HG03045 (cell line): ENCODE results near the gene OR56A5.

Experiments used
- ATAC-seq: cut with Tn5 transposase; IDR thresholded peaks from one replicate; pipeline ENCODE4 v1.9.1; 2021; ENCODE audit warnings: mild to moderate bottlenecking, moderate library complexity; ENCODE audit not compliant: unreplicated experiment

The OR56A5 gene

DNA sequence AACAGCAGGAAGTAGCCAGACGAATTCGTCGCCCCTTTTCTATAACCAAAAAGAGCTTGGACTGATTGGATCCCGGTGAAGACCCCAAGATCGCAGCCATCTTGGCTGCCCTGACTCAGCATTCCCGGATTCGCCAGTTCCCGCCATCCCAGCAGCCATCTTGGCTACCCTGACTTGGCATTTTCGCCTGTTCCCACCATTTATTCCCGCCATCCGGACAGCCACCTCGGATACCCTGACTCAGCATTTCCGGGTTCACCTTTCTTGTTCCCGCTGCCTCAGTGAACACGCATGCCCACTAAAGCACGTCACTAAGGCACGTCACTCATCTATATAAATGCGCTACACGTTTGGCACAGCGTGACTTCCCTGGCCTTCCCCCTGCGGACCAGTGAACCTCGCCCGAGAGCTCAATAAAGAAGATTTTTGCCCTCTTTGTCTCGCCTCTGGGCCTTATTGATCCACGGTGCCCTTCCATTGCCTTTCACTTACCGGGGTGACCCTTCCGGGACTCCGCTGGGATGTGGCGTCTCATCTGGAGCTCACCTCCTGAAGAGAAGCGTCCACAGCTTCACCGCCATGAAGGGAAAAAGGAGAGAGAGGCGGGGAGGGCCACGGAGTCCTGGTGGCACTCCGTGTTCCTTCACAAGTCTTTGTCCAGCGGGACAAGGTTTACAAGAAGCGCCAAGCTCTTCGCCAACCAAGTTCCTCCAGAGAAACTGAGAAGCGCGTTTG, 30.3 kb downstream of the OR56A5 start:
- no peak for ATAC-seq

DNA sequence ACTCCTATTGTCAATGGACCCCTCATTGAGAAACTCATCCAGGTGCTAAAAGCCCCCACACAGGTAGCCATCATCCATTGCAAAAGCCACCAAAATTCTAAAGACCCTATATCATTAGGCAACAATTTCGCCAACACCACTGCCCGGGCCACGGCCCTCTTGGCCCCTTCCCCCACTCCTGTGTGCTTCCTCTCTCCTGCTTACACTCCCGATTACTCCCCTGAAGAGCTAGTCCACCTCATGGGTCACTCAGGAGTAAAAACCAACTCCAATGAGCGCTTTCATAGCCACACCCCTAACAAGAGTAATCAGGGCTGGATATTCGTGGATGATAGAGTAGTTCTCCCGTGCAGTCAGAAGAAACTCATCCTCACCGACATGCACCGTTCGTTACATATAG, 35.2 kb downstream of the OR56A5 start:
- no peak for ATAC-seq

DNA sequence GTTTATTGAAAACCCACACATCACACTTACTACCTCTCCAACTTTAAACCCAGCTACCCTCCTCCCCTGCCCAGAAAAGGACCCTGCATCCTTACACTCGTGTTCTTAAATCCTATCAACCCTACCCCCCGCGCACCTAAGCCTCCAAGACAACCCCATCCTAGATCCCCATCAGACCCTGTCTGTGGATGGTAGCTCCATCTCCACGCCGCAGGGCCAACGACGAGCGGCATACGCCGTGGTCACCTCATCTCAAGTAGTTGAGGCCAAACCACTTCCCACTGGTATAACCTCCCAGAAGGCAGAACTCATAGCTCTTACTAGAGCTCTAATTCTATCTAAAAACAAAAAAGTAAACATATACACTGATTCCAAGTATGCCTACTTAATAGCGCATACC, 35.6 kb downstream of the OR56A5 start:
- no peak for ATAC-seq

DNA sequence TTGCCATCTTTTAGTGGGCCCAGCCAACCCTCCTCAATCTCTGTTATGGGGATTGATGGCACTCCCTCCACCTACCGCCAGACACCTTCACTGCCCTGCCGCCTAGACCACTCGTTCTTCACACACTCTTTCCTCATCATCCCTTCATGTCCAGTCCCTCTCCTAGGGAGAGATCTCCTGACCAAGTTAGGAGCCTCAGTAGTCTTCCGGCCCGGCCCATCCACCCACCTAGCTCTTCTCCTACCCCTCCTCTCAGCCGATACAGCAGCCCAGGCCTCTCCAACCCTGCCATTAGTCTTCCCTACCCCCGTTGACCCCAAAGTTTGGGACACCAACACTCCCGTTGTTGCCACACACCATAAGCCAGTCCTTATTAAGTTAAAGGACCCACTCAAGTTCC, 37.2 kb downstream of the OR56A5 start:
- ATAC-seq: no peak

DNA sequence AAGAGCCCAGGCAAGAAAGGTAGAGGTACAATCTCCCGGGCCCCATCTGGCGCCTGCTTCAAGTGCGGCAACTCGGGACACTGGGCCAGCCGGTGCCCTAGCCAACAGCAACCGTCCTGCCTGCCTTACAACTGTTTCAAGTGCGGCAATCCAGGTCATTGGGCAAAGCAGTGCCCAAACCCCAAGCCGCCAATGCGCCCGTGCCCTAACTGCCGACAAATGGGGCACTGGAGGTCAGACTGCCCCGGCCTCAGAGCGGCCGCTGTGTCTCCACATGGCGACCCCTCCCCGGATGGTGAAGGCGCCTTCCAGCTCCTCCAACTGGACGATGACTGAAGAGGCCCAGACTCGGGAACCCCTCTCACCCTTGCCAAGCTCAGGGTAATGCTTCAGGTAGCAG, 37.7 kb downstream of the OR56A5 start:
- no peak for ATAC-seq

DNA sequence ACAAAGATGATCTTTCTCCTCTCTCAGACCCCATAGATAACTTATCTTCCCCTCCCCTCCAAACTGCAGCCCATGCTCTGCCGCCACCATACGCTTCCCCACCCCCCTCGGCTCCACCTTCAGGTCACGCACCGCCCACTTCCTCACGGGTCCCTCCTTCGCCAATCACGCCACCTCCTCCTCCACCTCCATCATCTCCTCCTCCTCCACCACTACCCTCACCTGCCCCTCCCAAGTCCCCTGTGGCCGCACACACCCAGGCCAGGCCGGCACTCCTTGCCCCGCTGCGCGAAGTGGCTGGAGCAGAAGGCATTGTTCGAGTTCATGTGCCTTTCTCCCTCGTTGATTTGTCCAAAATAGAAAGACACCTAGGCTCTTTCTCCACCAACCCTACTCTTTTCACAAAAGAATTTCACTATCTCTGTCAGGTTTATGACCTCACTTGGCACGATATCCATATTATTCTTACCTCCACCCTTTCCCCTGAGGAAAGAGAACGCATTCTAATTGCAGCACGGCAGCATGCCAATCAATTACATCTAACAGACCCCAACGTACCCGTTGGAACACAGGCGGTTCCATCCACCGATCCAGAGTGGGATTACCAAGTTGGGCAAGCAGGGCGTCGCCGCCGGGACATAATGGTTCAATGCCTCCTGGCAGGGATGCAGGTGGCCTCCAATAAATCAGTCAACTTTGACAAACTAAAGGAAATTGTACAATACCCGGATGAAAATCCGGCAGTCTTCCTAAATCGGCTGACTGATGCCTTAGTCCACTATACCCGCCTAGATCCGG, 38.5 kb downstream of the OR56A5 start:
- ATAC-seq: no peak

DNA sequence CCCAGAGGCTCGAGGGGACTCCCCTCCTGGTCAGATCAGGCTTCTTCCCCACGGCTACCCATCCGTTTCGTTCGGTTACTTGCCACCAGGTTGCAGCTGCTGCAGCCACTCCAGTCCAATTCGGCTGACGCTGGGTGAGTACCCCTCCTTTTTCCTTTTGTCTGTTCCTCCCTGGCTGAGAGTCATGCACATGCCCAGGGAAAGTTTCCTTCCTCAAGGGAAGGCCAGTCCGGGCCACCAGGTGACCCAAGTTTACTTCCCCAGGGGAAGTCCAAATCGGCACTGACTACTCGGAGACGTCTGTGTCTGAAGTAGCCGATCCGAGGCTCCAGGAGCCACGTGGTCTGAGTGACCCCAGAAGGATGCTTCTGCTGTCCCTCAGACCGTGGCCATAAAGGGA, 39.5 kb downstream of the OR56A5 start:
- no peak for ATAC-seq

DNA sequence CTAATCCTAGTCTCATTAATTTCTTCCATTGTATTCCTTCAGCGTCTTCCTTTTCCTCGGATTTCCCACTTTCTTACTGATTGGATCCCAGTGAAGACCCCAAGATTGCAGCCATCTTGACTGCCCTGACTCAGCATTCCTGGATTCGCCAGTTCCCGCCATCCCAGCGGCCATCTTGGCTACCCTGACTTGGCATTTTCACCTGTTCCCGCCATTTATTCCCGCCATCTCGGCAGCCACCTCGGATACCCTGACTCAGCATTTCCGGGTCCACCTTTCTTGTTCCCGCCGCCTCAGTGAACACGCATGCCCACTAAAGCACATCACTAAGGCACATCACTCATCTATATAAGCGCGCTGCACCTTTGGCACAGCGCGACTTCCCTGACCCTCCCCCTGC, 40.0 kb downstream of the OR56A5 start:
- no peak for ATAC-seq

DNA sequence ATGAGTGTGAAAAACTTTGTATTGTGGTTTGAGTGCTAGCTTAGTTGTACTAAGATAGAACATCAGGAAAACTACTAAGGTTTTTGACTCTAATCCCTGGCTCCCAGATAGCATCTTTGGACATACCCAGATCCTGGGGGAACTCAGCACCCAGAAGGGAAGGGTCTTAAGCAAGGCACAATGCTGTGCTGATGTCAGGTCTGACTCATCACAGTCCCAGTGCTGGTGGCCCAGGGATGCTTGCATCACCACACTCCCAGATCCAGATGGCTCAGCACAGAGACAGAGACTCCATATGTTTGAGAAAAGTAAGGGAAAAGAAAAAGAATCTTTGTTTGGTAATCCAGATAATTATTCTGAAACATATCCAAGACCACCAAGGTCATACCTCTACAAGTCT, 44.5 kb downstream of the OR56A5 start:
- ATAC-seq: peak; percentile 16

DNA sequence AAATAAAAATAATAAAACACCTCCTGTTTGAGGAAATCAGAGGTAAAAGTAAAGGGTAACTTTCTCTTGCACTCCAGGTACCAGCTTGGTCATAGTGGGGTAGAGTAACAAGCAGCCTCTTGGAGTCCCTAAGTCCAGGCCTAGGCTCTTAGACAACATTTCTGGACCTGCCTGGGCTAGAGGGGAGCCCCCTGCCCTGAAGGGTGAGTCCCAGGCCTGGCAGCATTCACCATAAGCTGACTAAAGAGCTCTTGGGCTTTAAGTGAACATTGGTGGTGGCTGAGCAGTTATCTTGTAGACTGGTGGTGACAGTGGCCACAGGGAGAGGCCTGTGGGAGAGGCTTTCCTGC, 44.9 kb downstream of the OR56A5 start:
- peak; percentile 50 for ATAC-seq

DNA sequence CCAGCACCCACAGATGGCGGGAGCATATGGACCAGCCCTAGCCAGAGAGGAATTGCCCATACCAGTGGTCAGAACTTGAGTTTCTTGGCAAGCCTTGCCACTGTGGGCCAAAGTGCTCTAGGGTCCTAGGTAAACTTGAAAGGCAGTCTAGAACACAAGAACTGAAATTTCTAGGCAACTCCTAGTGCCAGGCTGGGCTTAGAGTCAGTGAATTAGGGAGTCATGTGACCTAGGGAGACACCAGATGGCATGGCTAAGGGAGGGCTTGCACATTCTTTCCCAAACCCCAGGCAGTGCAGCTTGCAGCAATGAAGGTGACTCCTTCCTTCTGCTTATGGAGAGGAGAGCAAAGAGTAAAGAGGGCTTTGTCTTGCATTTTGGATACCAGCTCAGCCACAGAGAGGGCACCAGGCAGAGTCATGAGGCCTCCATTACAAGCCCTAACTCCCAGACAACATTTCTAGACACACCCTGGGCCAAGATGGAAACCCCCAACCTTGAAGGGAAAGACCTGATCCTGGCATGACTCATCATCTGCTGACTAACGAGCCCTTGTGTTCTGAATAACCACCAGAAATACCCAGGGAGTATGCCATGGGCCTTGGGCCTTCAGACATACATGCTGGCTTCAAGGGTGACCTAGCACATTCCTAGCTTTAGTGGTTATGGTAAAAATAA, 45.4 kb downstream of the OR56A5 start:
- ATAC-seq: peak; percentile 88
